ENCODE results near the gene ST6GALNAC3. TPM values are rescaled to one million over a fixed set of nuclear protein-coding genes. Genes with fewer than 3 reads are reported as not detected.
A peak's percentile ranks its signal among the peaks of the same experiment; 100 is the strongest.
"Not testable (repeated sequence)": the region's sequence is repeated elsewhere in the genome, so short reads cannot be mapped to it uniquely, and the experiment has no call there.

The ST6GALNAC3 gene
- polyA plus RNA-seq, 2 of the 4 experiments (the other 2 are of a cell fraction): 1.1 to 1.2 TPM

- TF ChIP-seq RAD21 (conservative IDR thresholded peaks at IDR 0.05 in 1 of 2, IDR thresholded peaks at IDR 0.05 in 1 of 2) (no peak), CBX2 (IDR thresholded peaks at IDR 0.05; ENCODE audit: borderline replicate concordance, low read depth) (no peak), ESRRA (IDR thresholded peaks at IDR 0.05; ENCODE audit: borderline replicate concordance, low read length) (no peak), NPAS2 (CRISPR knock-in tag; IDR thresholded peaks at IDR 0.05; ENCODE audit: borderline replicate concordance) (no peak), RCOR1 (IDR thresholded peaks at IDR 0.05; ENCODE audit: low read depth, low read length) (no peak), JUNB (IDR thresholded peaks at IDR 0.05) (no peak), BHLHE40 (IDR thresholded peaks at IDR 0.05; ENCODE audit: low read depth, low read length) (no peak), HDAC2 (IDR thresholded peaks at IDR 0.05) (no peak), RFX5 (IDR thresholded peaks at IDR 0.05) (no peak), EHF (CRISPR knock-in tag; IDR thresholded peaks at IDR 0.05) (no peak), RNF2 (IDR thresholded peaks at IDR 0.05; ENCODE audit: borderline replicate concordance, low read depth) (no peak)
Measured at GRCh38 chr1:76121850-76122249, 47.3 kb downstream of the ST6GALNAC3 start (continued).

- Histone ChIP-seq H3K9me3 (no peaks in the 10 kb centered on the region), H3K4me3 (no peak overlapping the region), H3K4me1 (no peaks in the 10 kb centered on the region), H3K4me2 (no peak overlapping the region), H3K27ac (no peak overlapping the region)
- CTCF ChIA-PET: no interaction called here
- no peak for FAIRE-seq
- POLR2A ChIA-PET: no interaction called here
- ATAC-seq: no peak
- TF ChIP-seq HDAC2 (IDR thresholded peaks at IDR 0.05): no peak
- no peak for TF ChIP-seq FOSL2 (IDR thresholded peaks at IDR 0.05)
- no peak for TF ChIP-seq FOSL2 (CRISPR knock-in tag; IDR thresholded peaks at IDR 0.05)
- no peak for TF ChIP-seq MAFK (IDR thresholded peaks at IDR 0.05; ENCODE audit: partially characterized antibody)
- no peak for TF ChIP-seq HOXB13 (CRISPR knock-in tag; IDR thresholded peaks at IDR 0.05; ENCODE audit: low read depth)
- no peak for TF ChIP-seq ZNF302 (CRISPR knock-in tag; IDR thresholded peaks at IDR 0.05)
- TF ChIP-seq NPAS2 (CRISPR knock-in tag; IDR thresholded peaks at IDR 0.05; ENCODE audit: borderline replicate concordance): no peak
- TF ChIP-seq GATA3 (IDR thresholded peaks at IDR 0.05; ENCODE audit: borderline replicate concordance): no peak
- TF ChIP-seq ZFP36 (IDR thresholded peaks at IDR 0.05; ENCODE audit: borderline replicate concordance, partially characterized antibody): no peak
- TF ChIP-seq KDM1A (IDR thresholded peaks at IDR 0.05; ENCODE audit: low read depth): no peak
- TF ChIP-seq BHLHE40 (IDR thresholded peaks at IDR 0.05; ENCODE audit: low read depth, low read length): no peak
- TF ChIP-seq HOXB5 (CRISPR knock-in tag; IDR thresholded peaks at IDR 0.05): no peak
- TF ChIP-seq NFE2L2 (conservative IDR thresholded peaks at IDR 0.05; ENCODE audit: low read length): no peak
- TF ChIP-seq JUN (IDR thresholded peaks at IDR 0.05): no peak
- no peak for TF ChIP-seq ZC3H11A (IDR thresholded peaks at IDR 0.05)
- TF ChIP-seq EHF (CRISPR knock-in tag; IDR thresholded peaks at IDR 0.05): no peak
- TF ChIP-seq SMC3 (IDR thresholded peaks at IDR 0.05): no peak
- TF ChIP-seq PBX3 (IDR thresholded peaks at IDR 0.05): no peak
- TF ChIP-seq FOSB (CRISPR knock-in tag; IDR thresholded peaks at IDR 0.05): no peak
- TF ChIP-seq JUNB (IDR thresholded peaks at IDR 0.05): no peak
- TF ChIP-seq CHD2 (IDR thresholded peaks at IDR 0.05; ENCODE audit: low read length, partially characterized antibody): no peak
- DNase-seq (ENCODE audit: low read depth in 1 of 2, low spot score in 1 of 2): no peak
- WGBS (ENCODE audit: missing lambda C conversion rate): 61% methylated on average over 5 of the region's 5 CpGs
Measured at GRCh38 chr1:76122271-76122670, 47.7 kb downstream of the ST6GALNAC3 start.

GRCh38 chr1:76123411-76124064 is 49.0 kb downstream of the ST6GALNAC3 start:
- H3K4me3 ChIP-seq; CTCF ChIA-PET; FAIRE-seq; ATAC-seq; H3K4me1 ChIP-seq; POLR2A ChIA-PET; H3K4me2 ChIP-seq; H3K9me3 ChIP-seq; DNase-seq (ENCODE audit: low read depth in 1 of 2, low spot score in 1 of 2): not testable (repeated sequence)
- peak overlapping the region in 1 of 2 experiments; percentile 31; a peak in 1 of 6 replicates for H3K27ac ChIP-seq
- 80% methylated on average over 5 of the region's 5 CpGs for WGBS (ENCODE audit: missing lambda C conversion rate)

All from A549 (cell line).